Measurements from ENCODE around the gene CHM. TPM values are rescaled to one million over a fixed set of nuclear protein-coding genes. Genes with fewer than 3 reads are reported as not detected.
A peak's percentile ranks its signal among the peaks of the same experiment; 100 is the strongest.

CHM gene
- total RNA-seq, 2 donors from 2014 or later = 26.0 to 52.8 TPM

GRCh38 chrX:86044216-86044615 lies 3.1 kb downstream of the CHM start:
- H3K36me3 Mint-ChIP-seq (ENCODE audit: low read depth) = peaks cover 19% of the 10 kb centered on the region

GRCh38 chrX:86039625-86040568 lies 7.5 kb downstream of the CHM start:
- no peak overlapping the region for H3K27ac ChIP-seq (ENCODE audit: low read depth, low read length)
- H3K9ac ChIP-seq (ENCODE audit: extremely low read depth, low read length, poor library complexity, severe bottlenecking) = no peak overlapping the region
- 68 to 90% methylated on average over 6 to 21 of the region's 21 CpGs for WGBS, 2 experiments (ENCODE audit: insufficient coverage in 1 of 2, insufficient read length in 1 of 2)
- peak; percentile 45 for DNase-seq
- H3K36me3 Mint-ChIP-seq (ENCODE audit: low read depth) = peaks cover 32% of the 10 kb centered on the region
- H3K36me3 ChIP-seq (ENCODE audit: control insufficient read depth, insufficient read depth, low read length) = peaks cover 3% of the 10 kb centered on the region
- no peak for TF ChIP-seq CTCF (conservative IDR thresholded peaks at IDR 0.05)
- H3K27me3 ChIP-seq (ENCODE audit: control insufficient read depth, insufficient read depth, low read length, poor library complexity, severe bottlenecking) = no peaks in the 10 kb centered on the region
- no peaks in the 10 kb centered on the region for H3K9me3 Mint-ChIP-seq
- H3K4me1 ChIP-seq (ENCODE audit: control insufficient read depth, insufficient read depth, low read length) = no peaks in the 10 kb centered on the region
- H3K27ac Mint-ChIP-seq = peak overlapping the region; percentile 74
- H3K9me3 ChIP-seq (ENCODE audit: control insufficient read depth, low read length) = no peaks in the 10 kb centered on the region
- no peaks in the 10 kb centered on the region for H3K27me3 Mint-ChIP-seq (ENCODE audit: insufficient read depth)
- H3K4me1 Mint-ChIP-seq = peaks cover 36% of the 10 kb centered on the region
- peak overlapping the region; percentile 4 for H3K4me3 Mint-ChIP-seq
- no peak overlapping the region for H3K4me3 ChIP-seq (ENCODE audit: low read length)

More at GRCh38 chrX:86044216-86044615, 3.1 kb downstream of the CHM start:
- DNase-seq = no peak
- Histone ChIP-seq H3K9me3 (ENCODE audit: control insufficient read depth, low read length) (no peaks in the 10 kb centered on the region), H3K36me3 (ENCODE audit: control insufficient read depth, insufficient read depth, low read length) (peaks cover 7% of the 10 kb centered on the region), H3K4me3 (ENCODE audit: low read length) (no peak overlapping the region), H3K9ac (ENCODE audit: extremely low read depth, low read length, poor library complexity, severe bottlenecking) (no peak overlapping the region), H3K27ac (ENCODE audit: low read depth, low read length) (no peak overlapping the region), H3K4me1 (ENCODE audit: control insufficient read depth, insufficient read depth, low read length) (no peaks in the 10 kb centered on the region), H3K27me3 (ENCODE audit: control insufficient read depth, insufficient read depth, low read length, poor library complexity, severe bottlenecking) (no peaks in the 10 kb centered on the region)
- Mint-ChIP-seq H3K27me3 (ENCODE audit: insufficient read depth) (no peaks in the 10 kb centered on the region), H3K4me1 (peaks cover 30% of the 10 kb centered on the region), H3K27ac (no peak overlapping the region), H3K4me3 (no peak overlapping the region), H3K9me3 (no peaks in the 10 kb centered on the region)
- TF ChIP-seq CTCF (conservative IDR thresholded peaks at IDR 0.05) = no peak

- Histone ChIP-seq H3K27me3 (ENCODE audit: control insufficient read depth, insufficient read depth, low read length, poor library complexity, severe bottlenecking) (no peaks in the 10 kb centered on the region), H3K4me3 (ENCODE audit: low read length) (no peak overlapping the region), H3K9ac (ENCODE audit: extremely low read depth, low read length, poor library complexity, severe bottlenecking) (no peak overlapping the region), H3K4me1 (ENCODE audit: control insufficient read depth, insufficient read depth, low read length) (no peaks in the 10 kb centered on the region), H3K27ac (ENCODE audit: low read depth, low read length) (no peak overlapping the region), H3K9me3 (ENCODE audit: control insufficient read depth, low read length) (no peaks in the 10 kb centered on the region), H3K36me3 (ENCODE audit: control insufficient read depth, insufficient read depth, low read length) (no peaks in the 10 kb centered on the region)
- H3K4me1 Mint-ChIP-seq = peaks cover 37% of the 10 kb centered on the region
- peaks cover 2% of the 10 kb centered on the region for H3K9me3 Mint-ChIP-seq
- peaks cover 34% of the 10 kb centered on the region for H3K36me3 Mint-ChIP-seq (ENCODE audit: low read depth)
- no peak for TF ChIP-seq CTCF (conservative IDR thresholded peaks at IDR 0.05)
- no peaks in the 10 kb centered on the region for H3K27me3 Mint-ChIP-seq (ENCODE audit: insufficient read depth)
- no peak for DNase-seq
- H3K4me3 Mint-ChIP-seq = no peak overlapping the region
- H3K27ac Mint-ChIP-seq = no peak overlapping the region
Observed at GRCh38 chrX:86033385-86033784, 14.0 kb downstream of the CHM start.

Measured in endodermal cell (in vitro differentiated cells).